Ammon's horn (tissue), 1 donor: ENCODE data around the gene DOLPP1.

Experiments used
- DNase-seq: peaks from one replicate; pipeline ENCODE4 v3.0.0-alpha.2; 2016; ENCODE audit warnings: low spot score

Gene DOLPP1

GRCh38 chr9:129064499-129064908, 16.4 kb upstream of the DOLPP1 start:
- no peak for DNase-seq

DNA sequence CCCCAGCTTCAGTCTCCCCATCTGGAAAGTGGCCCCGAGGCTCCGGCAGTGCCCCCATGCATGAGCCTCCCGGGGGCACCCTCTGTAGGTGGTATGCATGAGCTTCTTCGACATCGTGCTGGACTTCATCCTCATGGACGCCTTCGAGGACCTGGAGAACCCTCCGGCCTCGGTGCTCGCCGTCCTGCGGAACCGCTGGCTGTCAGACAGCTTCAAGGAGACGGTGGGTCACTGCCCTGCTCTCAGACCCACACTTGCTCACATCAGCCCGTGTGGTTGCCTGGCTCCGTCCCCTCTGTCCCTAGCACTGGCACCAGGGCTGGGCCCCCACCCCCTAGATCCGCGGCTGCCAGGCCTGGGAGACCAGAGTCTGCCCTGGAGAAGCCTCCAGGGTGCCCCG, 12.8 kb upstream of the DOLPP1 start:
- DNase-seq: no peak

DNA sequence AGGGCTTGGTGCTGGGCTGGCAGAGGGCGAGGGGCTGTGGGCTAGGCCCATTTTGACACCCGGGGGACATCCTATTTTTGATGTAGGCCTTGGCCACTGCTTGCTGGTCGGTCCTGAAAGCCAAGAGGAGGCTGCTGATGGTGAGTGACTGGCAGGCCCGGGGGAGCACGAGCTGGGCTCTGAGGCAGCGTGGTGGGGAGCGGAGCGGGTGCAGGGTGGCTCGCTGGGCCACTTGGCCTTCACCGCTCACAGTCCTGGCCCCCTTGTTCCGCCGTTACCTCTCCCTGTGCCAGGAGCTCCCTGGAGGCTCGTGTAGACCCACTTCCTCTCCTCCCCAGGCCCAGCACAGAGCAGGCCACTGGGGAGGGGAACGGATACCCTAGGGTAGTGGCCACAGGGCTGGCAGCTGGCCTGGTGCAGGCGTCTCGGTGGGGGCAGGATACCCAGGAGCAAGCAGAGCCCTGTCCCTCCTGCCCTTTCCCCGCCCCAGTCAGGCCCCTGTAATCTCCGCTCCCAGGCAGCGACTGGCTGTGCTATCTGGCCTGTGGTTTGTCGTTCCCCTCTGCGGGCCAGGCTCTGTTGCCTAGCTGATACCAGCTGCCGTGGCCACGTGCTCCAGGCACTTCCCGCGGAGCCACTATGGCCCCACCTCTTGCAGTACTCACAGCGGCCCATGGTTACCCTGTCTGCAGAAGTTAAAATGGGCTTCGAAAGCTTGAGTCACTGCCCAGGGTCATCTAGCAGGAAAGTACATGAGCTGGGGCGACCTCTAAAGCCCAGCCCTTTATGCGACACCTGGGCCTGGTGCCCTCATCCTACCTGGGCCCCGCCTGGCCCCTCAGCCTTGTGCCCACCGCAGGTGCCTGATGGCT, 11.7 kb upstream of the DOLPP1 start:
- DNase-seq: peak; percentile 83

DNA sequence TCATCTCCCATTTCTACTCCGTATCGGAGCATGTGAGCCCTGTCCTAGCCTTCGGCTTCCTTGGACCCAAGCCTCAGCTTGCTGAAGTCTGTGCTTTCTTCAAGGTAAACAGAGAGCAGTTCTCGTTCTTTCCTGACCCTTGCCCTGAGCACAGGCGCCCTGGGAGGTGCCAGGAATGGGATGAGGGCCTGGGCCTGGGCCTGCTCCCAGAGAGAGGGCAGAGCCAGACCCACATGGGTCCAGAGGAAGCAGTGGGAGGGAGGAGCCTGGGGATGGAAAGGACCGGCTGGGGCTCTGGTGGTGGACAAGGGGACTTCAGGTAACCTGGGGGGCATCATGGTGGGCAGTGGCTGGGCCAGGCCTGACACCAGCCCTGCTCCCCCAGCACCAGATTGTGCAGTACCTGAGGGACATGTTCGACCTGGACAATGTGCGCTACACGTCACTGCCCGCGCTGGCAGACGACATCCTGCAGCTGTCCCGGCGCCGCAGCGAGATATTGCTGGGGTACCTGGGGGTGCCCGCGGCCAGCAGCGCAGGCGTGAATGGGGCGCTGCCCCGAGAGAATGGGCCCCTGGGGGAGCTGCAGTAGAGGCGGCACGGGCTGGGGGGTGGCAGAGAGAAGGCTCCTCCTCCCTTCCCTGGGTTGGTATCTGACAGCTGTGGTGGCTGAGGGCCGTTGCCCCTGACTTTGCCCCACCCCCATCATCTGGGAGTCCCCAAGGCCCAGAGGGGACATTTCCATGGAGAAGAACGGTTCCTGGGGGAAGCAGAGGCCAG, 10.9 kb upstream of the DOLPP1 start:
- no peak for DNase-seq

DNA sequence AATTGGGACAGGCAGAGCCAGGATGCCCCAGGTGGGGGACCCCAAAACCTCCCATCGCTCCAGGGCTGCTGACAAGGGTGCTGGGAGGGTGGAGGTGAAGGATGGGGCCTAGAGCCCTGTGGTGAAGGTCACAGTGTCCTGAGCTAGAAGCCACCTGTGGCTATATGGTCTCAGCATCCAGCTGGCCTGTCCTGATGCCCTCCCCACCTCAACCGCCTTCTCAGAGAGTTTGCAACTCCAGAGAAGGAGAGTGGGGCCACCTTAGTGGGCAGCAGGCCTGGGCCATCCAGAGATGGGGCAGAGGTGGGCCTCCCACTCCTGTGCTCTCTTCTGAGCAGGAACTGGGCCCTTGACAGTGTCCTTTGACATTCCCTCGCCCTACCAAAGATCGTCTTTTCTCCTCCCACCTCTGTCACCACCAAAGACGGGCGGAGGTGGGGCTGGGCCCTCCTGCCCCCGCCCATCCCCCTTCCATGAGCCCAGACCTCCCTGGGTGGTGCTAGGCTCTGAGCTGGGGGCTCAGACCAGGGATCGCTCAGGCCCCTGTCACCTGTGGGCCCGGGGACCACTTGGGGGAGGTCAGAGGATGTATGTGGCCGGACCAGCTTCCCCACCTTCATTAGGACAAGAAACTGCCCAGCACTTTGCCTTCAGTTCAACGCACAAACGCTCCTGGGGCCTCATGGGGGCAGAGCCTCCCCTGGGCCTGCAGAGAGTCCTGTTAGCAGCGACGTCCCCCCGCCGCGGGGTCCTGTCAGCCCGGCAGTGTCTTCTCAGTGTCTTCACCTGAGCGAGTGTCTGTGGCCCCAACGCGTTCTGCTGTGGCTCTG, 10.0 kb upstream of the DOLPP1 start:
- no peak for DNase-seq

DNA sequence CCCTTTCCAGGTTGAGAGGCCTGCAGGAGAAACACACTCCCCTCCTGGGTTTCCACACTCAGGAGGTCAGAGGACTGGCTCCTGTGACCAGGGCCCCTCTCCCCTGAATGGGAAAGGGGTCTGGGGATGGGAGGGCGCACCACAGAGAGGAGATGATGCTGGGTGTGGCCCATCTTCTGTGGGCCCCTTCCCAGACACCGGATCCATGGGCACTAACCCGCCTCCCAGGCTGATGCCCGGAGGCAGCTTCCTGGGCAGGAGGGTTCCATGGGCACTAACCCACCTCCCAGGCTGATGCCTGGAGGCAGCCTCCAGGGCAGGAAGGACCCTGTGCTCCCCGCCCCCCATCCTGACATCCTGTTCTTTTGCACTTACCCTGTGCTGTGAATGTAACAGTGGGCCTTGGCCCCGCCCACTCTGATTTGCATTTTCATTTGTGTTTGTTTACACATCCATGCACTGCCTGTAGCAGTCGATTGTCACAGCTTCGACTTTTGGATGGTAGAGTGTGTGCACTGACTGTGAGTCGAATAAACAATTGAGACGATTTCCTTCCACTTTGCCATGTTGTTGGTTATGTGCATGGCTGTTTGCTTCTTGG, 9.3 kb upstream of the DOLPP1 start:
- DNase-seq: no peak

DNA sequence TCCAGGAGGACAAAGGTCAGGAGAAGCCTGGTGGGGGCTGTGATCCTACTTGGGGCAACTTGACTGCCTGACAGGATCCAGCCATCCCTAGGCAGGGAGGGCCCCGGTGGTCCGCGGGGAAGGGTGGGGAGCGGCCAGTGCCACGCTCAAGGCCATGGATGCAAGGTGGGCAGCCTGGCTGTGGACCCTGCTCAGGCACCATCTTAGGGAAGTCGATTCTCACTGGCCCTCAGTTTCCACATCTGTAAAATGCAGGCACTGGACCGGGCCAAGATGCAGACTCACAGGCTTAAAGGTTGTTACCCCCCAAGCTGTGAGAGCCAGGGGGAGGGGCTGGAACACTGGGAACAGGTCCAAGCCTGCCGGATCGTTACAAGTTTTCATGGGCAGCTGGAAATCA, 8.7 kb upstream of the DOLPP1 start:
- no peak for DNase-seq

DNA sequence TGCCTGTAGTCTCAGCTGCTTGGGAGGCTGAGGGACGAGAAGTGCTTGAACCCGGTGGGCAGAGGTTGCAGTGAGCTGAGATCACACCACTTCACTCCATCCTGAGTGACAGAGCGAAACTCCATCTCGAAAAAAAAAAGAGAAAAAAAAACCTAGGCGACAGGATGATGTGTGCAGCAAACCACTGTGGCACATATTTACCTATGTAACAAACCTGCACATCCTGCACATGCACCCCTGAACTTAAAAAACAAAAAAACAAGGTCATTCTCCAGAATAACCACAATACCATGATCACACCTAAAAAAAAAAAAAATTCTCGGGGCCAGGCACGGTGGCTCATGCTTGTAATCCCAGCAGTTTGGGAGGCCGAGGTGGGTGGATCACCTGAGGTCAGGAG, 7.5 kb upstream of the DOLPP1 start:
- DNase-seq: no peak

- no peak for DNase-seq
Observed at GRCh38 chr9:129074106-129074505, 6.8 kb upstream of the DOLPP1 start.

DNA sequence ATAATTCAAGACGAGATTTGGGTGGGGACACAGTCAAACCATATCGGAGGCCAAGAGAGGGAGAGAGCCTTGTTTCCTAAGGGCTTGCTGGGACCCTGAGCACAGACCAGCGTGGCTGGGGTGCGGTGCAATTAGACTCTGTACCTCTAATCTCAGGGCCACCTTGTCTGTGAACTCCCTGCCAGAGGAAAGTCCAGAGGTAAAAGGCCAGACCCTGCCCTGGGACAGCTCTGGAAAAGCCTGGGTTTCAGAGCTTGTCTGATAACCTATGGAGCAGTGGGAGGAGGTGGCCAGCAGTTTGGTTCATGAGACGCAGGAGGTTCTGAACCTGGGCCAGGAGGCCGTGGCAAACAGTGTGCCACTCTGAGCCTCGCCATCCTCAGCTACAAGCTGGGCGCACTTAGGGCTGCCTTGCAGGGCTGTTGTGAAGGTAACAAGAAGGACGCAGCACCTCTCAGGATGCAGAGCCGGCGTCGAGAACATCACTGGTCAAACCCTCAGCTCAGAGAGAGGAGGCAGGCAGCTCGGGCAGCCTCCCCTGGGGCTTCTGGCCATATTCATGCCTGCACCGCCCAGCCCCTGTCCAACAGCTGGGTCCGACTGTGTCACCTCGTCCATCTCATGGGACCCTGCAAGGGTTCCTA, 4.8 kb upstream of the DOLPP1 start:
- DNase-seq: no peak

GRCh38 chr9:129076640-129077037, 4.3 kb upstream of the DOLPP1 start:
- no peak for DNase-seq

DNA sequence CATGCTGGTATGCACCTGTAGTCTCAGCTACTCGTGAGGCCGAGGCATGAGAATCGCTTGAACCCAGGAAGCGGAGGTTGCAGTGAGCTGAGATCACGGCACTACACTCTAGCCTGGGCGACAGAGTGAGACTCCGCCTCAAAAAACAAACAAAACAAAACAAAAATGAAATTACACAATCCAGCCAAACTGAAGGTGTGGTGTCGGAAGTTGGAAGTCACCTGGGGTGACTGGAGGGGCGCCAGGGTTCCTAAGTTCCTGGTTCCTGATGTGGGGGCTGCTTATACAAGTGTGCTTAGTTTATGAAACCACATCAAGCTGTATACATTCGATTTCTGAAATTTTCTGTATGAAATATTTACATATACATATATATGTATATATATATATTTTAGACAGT, 3.7 kb upstream of the DOLPP1 start:
- no peak for DNase-seq

- DNase-seq: no peak
Observed at GRCh38 chr9:129078691-129079503, 2.0 kb upstream of the DOLPP1 start.

DNA sequence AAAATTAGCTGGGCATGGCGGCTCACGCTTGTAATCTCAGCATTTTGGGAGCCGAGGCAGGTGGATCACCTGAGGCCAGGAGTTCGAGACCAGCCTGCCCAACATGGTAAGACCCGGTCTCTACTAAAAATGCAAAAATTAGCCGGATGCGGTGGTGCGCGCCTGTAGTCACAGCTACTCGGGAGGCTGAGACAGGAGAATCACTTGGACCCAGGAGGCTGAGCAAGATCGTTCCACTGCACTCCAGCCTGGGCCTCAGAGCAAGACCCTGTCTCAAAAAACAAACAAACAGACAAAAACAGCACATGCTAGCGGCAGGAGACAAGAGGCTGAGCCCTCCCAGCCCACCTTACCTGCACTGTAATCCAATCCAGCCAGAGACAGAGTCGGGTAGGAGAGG, 1.1 kb upstream of the DOLPP1 start:
- no peak for DNase-seq

GRCh38 chr9:129080298-129080600, 662 bp upstream of the DOLPP1 start:
- no peak for DNase-seq

GRCh38 chr9:129081388-129081904, 535 bp downstream of the DOLPP1 start:
- no peak for DNase-seq

DNA sequence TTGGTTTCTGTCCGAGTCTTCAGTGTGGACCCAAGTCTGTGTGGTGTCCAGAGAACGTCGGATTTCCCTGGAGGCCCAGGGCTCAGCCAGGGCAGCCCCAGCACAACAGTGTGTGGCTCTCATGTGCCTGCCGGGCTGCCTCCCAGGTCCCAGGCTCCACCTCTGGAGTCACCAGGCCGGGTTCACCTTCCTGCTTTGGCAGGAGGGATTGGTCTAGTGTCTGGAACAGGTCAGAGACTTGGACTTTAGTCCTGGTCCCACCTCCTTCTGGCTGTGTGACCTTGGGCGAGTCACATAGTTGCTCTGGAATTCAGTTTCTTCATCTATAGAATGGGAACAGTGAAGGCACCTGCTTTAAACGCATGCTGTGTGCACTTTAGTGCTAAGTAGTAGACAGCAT, 3.2 kb downstream of the DOLPP1 start:
- no peak for DNase-seq

- no peak for DNase-seq
Observed at GRCh38 chr9:129089246-129089645, 8.3 kb downstream of the DOLPP1 start.

DNA sequence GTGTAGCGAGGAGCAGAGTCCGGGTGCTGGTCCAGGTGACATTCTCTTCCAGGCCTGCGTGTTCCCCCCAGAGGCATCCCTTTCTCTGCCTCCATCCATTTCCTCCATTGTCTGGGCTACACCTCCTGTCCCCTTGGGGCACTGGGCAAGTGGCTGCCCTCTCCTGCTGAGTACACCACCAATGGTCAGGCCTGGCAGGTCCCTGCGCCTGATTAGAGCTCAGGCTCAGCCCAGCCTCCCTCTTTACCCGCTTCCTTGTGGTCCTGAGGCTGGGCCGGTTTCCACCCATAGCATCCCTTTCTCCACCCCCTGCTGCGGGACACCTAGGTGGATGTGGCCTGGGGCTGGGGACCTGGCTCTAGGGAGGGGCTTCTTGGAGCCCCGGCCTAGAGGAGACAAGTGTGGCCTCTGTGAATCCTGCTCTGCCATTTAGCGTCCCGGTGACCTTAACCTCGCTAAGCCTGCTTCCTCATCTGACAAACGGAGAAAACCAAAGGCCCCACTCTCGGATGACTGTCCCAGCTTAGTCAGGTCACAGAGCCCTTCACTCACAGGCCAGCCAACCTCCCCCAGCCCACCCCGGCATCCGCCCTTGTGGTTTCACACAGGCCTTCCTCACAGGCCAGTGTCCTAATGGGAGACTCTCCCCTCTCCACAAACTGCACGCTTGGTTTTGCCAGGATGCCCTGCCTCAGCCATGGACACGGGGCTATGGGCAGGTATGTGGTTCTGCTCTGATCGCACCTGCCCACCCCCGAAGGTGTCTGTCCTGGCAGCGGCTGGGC, 12.9 kb downstream of the DOLPP1 start:
- no peak for DNase-seq
